ENCODE data around the gene LPIN1.

DNA sequence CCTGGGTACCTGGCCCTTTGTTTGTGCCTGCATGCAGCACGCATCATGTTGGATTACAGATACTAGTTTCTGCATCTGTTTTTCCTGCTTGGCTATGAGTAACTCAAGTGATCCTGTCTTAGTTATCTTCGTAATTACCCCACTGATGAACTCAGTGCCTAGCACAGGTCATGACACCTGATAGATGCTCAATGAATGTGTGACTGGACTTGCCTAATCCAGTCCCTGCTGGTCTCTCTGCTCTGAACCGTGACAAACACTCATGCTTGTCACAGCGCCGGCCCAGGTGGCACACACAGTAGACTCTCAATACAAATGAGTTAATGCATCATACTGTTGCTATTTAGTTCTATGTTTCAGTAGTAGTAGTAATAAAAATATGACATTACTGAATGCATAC, 45.2 kb upstream of the LPIN1 start:
- TF ChIP-seq, protein P1, sequence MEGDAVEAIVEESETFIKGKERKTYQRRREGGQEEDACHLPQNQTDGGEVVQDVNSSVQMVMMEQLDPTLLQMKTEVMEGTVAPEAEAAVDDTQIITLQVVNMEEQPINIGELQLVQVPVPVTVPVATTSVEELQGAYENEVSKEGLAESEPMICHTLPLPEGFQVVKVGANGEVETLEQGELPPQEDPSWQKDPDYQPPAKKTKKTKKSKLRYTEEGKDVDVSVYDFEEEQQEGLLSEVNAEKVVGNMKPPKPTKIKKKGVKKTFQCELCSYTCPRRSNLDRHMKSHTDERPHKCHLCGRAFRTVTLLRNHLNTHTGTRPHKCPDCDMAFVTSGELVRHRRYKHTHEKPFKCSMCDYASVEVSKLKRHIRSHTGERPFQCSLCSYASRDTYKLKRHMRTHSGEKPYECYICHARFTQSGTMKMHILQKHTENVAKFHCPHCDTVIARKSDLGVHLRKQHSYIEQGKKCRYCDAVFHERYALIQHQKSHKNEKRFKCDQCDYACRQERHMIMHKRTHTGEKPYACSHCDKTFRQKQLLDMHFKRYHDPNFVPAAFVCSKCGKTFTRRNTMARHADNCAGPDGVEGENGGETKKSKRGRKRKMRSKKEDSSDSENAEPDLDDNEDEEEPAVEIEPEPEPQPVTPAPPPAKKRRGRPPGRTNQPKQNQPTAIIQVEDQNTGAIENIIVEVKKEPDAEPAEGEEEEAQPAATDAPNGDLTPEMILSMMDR (IDR thresholded peaks at IDR 0.05): no peak
- TF ChIP-seq POLR2A (IDR thresholded peaks at IDR 0.05): no peak
